Adrenal gland (tissue), 5 donors: ENCODE measurements around the gene TBC1D10A.

Experiments
- POLR2A ChIP-seq, 2 donors: fragments of 450-650 bp; IDR thresholded peaks; one replicate each; pipeline ENCODE4 v1.6.1; 2017; ENCODE audit warnings: antibody characterized with exemption in 2 of 2, mild to moderate bottlenecking in 2 of 2, moderate library complexity in 1 of 2
- TF ChIP-seq, protein P1 (sequence below), 6 experiments: fragments of 450-650 bp in 4 of 6; fragments of 200-600 bp in 2 of 6; sonication (generic) in 1 of 6; IDR thresholded peaks; 1 replicate in 5 of 6; 2 replicates in 1 of 6; pipeline versions ENCODE4 v1.5.1 to v1.8.0; 2016 to 2021; ENCODE audit warnings: antibody characterized with exemption in 6 of 6, mild to moderate bottlenecking in 2 of 6, moderate library complexity in 1 of 6
- donor health status: DM: no; HTN: no; CAD: no.

DNA sequence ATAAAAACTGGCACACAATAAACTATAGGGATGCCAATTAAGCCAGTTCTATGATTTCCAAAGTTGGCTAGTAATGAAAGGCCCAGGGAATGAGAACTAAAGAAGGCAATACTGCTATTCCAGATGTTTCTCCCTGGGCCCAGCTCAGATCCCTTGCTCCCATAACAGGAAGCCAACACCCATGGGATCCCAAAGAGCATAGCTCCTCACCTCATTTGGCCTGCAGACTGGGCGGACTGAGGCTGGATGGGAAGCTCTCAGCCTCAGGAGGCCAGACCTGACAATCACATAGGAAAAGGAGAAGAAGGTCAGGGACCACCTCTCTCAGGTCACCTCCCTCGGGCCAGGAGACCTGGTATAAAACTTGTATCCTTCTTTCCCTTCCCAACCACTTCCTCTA is 5.3 kb downstream of the TBC1D10A start:
- no peak for TF ChIP-seq POLR2A (IDR thresholded peaks at IDR 0.05)
- TF ChIP-seq, protein P1, sequence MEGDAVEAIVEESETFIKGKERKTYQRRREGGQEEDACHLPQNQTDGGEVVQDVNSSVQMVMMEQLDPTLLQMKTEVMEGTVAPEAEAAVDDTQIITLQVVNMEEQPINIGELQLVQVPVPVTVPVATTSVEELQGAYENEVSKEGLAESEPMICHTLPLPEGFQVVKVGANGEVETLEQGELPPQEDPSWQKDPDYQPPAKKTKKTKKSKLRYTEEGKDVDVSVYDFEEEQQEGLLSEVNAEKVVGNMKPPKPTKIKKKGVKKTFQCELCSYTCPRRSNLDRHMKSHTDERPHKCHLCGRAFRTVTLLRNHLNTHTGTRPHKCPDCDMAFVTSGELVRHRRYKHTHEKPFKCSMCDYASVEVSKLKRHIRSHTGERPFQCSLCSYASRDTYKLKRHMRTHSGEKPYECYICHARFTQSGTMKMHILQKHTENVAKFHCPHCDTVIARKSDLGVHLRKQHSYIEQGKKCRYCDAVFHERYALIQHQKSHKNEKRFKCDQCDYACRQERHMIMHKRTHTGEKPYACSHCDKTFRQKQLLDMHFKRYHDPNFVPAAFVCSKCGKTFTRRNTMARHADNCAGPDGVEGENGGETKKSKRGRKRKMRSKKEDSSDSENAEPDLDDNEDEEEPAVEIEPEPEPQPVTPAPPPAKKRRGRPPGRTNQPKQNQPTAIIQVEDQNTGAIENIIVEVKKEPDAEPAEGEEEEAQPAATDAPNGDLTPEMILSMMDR (IDR thresholded peaks at IDR 0.05), result no peak
